Stimulated activated CD4-positive, alpha-beta T cell treated with anti-CD3 and anti-CD28 coated beads, Interleukin-1b, Interleukin-23, amount 100 ng/mL, for 4 hours (primary cell): ENCODE data around the gene SUGCT.
"Not testable (repeated sequence)": the region's sequence is repeated elsewhere in the genome, so short reads cannot be mapped to it uniquely, and the experiment has no call there.

Source experiments
- DNase-seq, 2 donors: peaks; one replicate each; pipeline ENCODE4 v3.0.0-alpha.2; 2020; ENCODE audit warnings: low read depth in 2 of 2

The SUGCT gene

GRCh38 chr7:40611095-40611871 lies 476.5 kb downstream of the SUGCT start:
- no peak for DNase-seq

GRCh38 chr7:40612298-40612697 lies 477.5 kb downstream of the SUGCT start:
- no peak for DNase-seq

GRCh38 chr7:40619647-40620046 lies 484.8 kb downstream of the SUGCT start:
- no peak for DNase-seq

- DNase-seq, result no peak
Measured at GRCh38 chr7:40621592-40621998, 486.8 kb downstream of the SUGCT start.

- no peak for DNase-seq
Measured at GRCh38 chr7:40622941-40623501, 488.2 kb downstream of the SUGCT start.

- DNase-seq, result no peak
Measured at GRCh38 chr7:40623863-40624262, 489.1 kb downstream of the SUGCT start.

GRCh38 chr7:40627361-40627760 lies 492.6 kb downstream of the SUGCT start:
- not testable (repeated sequence) for DNase-seq

GRCh38 chr7:40629891-40630290 lies 495.1 kb downstream of the SUGCT start:
- no peak for DNase-seq

GRCh38 chr7:40634118-40634517 lies 499.3 kb downstream of the SUGCT start:
- DNase-seq, result no peak

GRCh38 chr7:40638545-40639320 lies 503.9 kb downstream of the SUGCT start:
- no peak for DNase-seq

GRCh38 chr7:40640566-40640965 lies 505.8 kb downstream of the SUGCT start:
- DNase-seq, result no peak

GRCh38 chr7:40641701-40642100 lies 506.9 kb downstream of the SUGCT start:
- DNase-seq, result no peak

GRCh38 chr7:40643664-40644063 lies 508.9 kb downstream of the SUGCT start:
- no peak for DNase-seq

GRCh38 chr7:40644454-40645188 lies 509.8 kb downstream of the SUGCT start:
- no peak for DNase-seq

- DNase-seq, result no peak
Measured at GRCh38 chr7:40645197-40645596, 510.4 kb downstream of the SUGCT start.

- DNase-seq, result no peak
Measured at GRCh38 chr7:40646717-40647116, 511.9 kb downstream of the SUGCT start.

GRCh38 chr7:40647719-40648118 lies 512.9 kb downstream of the SUGCT start:
- DNase-seq, result no peak

GRCh38 chr7:40649247-40649646 lies 514.4 kb downstream of the SUGCT start:
- DNase-seq, result no peak

- not testable (repeated sequence) for DNase-seq
Measured at GRCh38 chr7:40650903-40651302, 516.1 kb downstream of the SUGCT start.

GRCh38 chr7:40654171-40654570 lies 519.4 kb downstream of the SUGCT start:
- DNase-seq, result no peak

GRCh38 chr7:40655426-40655825 lies 520.6 kb downstream of the SUGCT start:
- DNase-seq, result no peak

GRCh38 chr7:40656349-40656748 lies 521.5 kb downstream of the SUGCT start:
- no peak for DNase-seq
